OCI-LY3 (cell line): ENCODE data around the gene FNDC5.

Source experiments
- H2AFZ ChIP-seq: fragments of 200-600, 300-600 bp; shearing (Covaris generic); 2 replicates; pipeline ENCODE4 v1.6.0; 2014; ENCODE audit warnings: antibody characterized with exemption, low read depth, low read length
- H3K27ac ChIP-seq: fragments of 200-600, 300-600 bp; sonication (generic); 2 replicates; pipeline ENCODE4 v1.5.1; 2014; ENCODE audit warnings: mild to moderate bottlenecking, low read length, moderate library complexity, mixed read lengths
- H3K27me3 ChIP-seq: fragments of 200-600, 300-600 bp; sonication (generic); 2 replicates; pipeline ENCODE4 v1.6.1; 2014; ENCODE audit warnings: low read depth, low read length, mixed read lengths
- H3K36me3 ChIP-seq: fragments of 200-600, 300-600 bp; sonication (generic); replicated peaks from 2 replicates; pipeline ENCODE3; 2014; ENCODE audit warnings: low read depth, low read length, mixed read lengths
- H3K4me1 ChIP-seq: fragments of 300-600, 200-600 bp; sonication (generic); 2 replicates; pipeline ENCODE4 v1.6.1; 2014; ENCODE audit warnings: low read length, mixed read lengths
- H3K4me2 ChIP-seq: fragments of 200-600, 300-600 bp; sonication (generic); 2 replicates; pipeline ENCODE4 v1.6.1; 2014; ENCODE audit warnings: low read length, mixed read lengths
- H3K4me3 ChIP-seq: fragments of 300-600, 200-600 bp; sonication (generic); 2 replicates; pipeline ENCODE4 v1.5.1; 2014; ENCODE audit warnings: antibody characterized with exemption, mild to moderate bottlenecking, low read length, moderate library complexity
- H3K79me2 ChIP-seq: fragments of 300-600, 200-600 bp; shearing (Covaris generic); 2 replicates; pipeline ENCODE4 v1.6.1; 2014; ENCODE audit warnings: mild to moderate bottlenecking, low read length, mixed read lengths
- H3K9ac ChIP-seq: fragments of 300-600, 200-600 bp; shearing (Covaris generic); 2 replicates; pipeline ENCODE4 v1.6.0; 2014; ENCODE audit warnings: mild to moderate bottlenecking, low read length, moderate library complexity
- H3K9me3 ChIP-seq: fragments of 200-600, 300-600 bp; shearing (Covaris generic); 2 replicates; pipeline ENCODE4 v1.6.1; 2014; ENCODE audit warnings: low read length, mixed read lengths; ENCODE audit not compliant: insufficient read depth
- H4K20me1 ChIP-seq: fragments of 200-600, 300-600 bp; sonication (generic); 2 replicates; pipeline ENCODE4 v1.6.1; 2016; ENCODE audit warnings: low read length, mixed read lengths; ENCODE audit not compliant: insufficient read depth
- EZH2phosphoT487 ChIP-seq: fragments of 200-600 bp; shearing (Covaris generic); IDR thresholded peaks from 2 replicates; pipeline ENCODE4 v1.6.1; 2018; ENCODE audit warnings: antibody characterized with exemption, mixed run types, low read depth
- TF ChIP-seq, protein P1 (sequence below): fragments of 200-600, 300-600 bp; sonication (generic); IDR thresholded peaks from 2 replicates; pipeline ENCODE4 v1.5.1; 2014; ENCODE audit warnings: antibody characterized with exemption, low read length, low read depth

Gene FNDC5

GRCh38 chr1:32869923-32870614 lies 643 bp downstream of the FNDC5 start:
- Histone ChIP-seq H4K20me1 (no peaks in the 10 kb centered on the region), H3K79me2 (no peaks in the 10 kb centered on the region), H3K4me3 (no peak overlapping the region), H3K4me2 (no peak overlapping the region), H3K9me3 (no peaks in the 10 kb centered on the region), H3K4me1 (peaks cover 4% of the 10 kb centered on the region), H3K36me3 (no peaks in the 10 kb centered on the region), H3K9ac (no peak overlapping the region), H3K27me3 (no peaks in the 10 kb centered on the region; the same call in 1 of the 2 replicates), H2AFZ (no peak overlapping the region), H3K27ac (no peak overlapping the region)
- TF ChIP-seq EZH2phosphoT487: no peak
- TF ChIP-seq, protein P1, sequence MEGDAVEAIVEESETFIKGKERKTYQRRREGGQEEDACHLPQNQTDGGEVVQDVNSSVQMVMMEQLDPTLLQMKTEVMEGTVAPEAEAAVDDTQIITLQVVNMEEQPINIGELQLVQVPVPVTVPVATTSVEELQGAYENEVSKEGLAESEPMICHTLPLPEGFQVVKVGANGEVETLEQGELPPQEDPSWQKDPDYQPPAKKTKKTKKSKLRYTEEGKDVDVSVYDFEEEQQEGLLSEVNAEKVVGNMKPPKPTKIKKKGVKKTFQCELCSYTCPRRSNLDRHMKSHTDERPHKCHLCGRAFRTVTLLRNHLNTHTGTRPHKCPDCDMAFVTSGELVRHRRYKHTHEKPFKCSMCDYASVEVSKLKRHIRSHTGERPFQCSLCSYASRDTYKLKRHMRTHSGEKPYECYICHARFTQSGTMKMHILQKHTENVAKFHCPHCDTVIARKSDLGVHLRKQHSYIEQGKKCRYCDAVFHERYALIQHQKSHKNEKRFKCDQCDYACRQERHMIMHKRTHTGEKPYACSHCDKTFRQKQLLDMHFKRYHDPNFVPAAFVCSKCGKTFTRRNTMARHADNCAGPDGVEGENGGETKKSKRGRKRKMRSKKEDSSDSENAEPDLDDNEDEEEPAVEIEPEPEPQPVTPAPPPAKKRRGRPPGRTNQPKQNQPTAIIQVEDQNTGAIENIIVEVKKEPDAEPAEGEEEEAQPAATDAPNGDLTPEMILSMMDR: no peak

- Histone ChIP-seq H2AFZ (no peak overlapping the region), H3K9me3 (no peaks in the 10 kb centered on the region), H3K4me2 (no peak overlapping the region), H3K9ac (no peak overlapping the region), H3K4me1 (peaks cover 10% of the 10 kb centered on the region), H3K36me3 (no peaks in the 10 kb centered on the region), H3K79me2 (no peaks in the 10 kb centered on the region), H3K27ac (no peak overlapping the region), H3K27me3 (no peaks in the 10 kb centered on the region; the same call in 1 of the 2 replicates), H4K20me1 (no peaks in the 10 kb centered on the region), H3K4me3 (no peak overlapping the region)
- TF ChIP-seq, protein P1: no peak
- no peak for TF ChIP-seq EZH2phosphoT487
Measured at GRCh38 chr1:32868806-32869455, 1.8 kb downstream of the FNDC5 start.

GRCh38 chr1:32868085-32868484 lies 2.6 kb downstream of the FNDC5 start:
- Histone ChIP-seq H3K4me3 (no peak overlapping the region), H4K20me1 (no peaks in the 10 kb centered on the region), H3K9ac (no peak overlapping the region), H3K4me2 (no peak overlapping the region), H3K27me3 (no peaks in the 10 kb centered on the region; the same call in 1 of the 2 replicates), H3K9me3 (no peaks in the 10 kb centered on the region), H3K79me2 (no peaks in the 10 kb centered on the region), H2AFZ (no peak overlapping the region), H3K4me1 (peaks cover 15% of the 10 kb centered on the region), H3K27ac (no peak overlapping the region), H3K36me3 (no peaks in the 10 kb centered on the region)
- TF ChIP-seq EZH2phosphoT487: no peak
- TF ChIP-seq, protein P1: no peak

DNA sequence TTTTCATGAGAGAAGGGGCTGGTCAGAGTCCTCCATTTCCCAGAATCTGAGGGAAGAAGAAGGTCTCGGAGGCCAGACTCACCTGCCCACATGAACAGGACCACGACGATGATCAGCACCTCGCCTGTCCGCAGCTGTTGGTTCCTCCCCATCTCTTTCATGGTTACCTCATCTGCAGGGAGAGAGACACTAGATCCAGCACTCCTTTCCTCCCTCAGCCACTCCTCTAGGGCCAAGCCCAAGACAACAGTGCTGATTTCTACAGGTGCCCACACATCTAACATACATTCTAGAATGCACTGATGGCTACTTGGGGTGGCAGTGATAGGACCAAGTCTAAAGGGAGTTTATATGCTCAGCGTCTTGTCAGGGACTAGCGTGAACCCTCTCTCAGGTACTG lies 3.0 kb downstream of the FNDC5 start:
- Histone ChIP-seq H4K20me1 (no peaks in the 10 kb centered on the region), H3K4me3 (no peak overlapping the region), H3K9me3 (no peaks in the 10 kb centered on the region), H3K4me1 (peaks cover 15% of the 10 kb centered on the region), H3K4me2 (no peak overlapping the region), H3K36me3 (no peaks in the 10 kb centered on the region), H3K27me3 (no peaks in the 10 kb centered on the region; the same call in 1 of the 2 replicates), H3K27ac (no peak overlapping the region), H2AFZ (no peak overlapping the region), H3K9ac (no peak overlapping the region), H3K79me2 (no peaks in the 10 kb centered on the region)
- TF ChIP-seq, protein P1: no peak
- no peak for TF ChIP-seq EZH2phosphoT487
